Liver (tissue), 4 donors: ENCODE results near the gene EOLA1. TPM values are rescaled to one million over a fixed set of nuclear protein-coding genes. Genes with fewer than 3 reads are reported as not detected.

ENCODE experiments used
- polyA plus RNA-seq, 2 donors: library from polyadenylated mRNA; stranded (reverse) in 1 of 2; unstranded in 1 of 2; fragments of 200-250 nt in 1 of 2; fragments of >200 nt in 1 of 2; fragmentation: Nextera tagmentation in 1 of 2; extraction: Ambion mirVana in 1 of 2; gene quantifications; one replicate each; pipeline versions ENCODE4 v1.2.1 to v1.2.3, GENCODE V29; 2013 to 2015
- total RNA-seq, 2 donors: library from RNA; depleted of rRNA; stranded (reverse); fragments of >200 nt; gene quantifications; one replicate each; pipeline ENCODE4 v1.2.3, GENCODE V29; 2014
- donor health status: healthy.
- donor health status: healthy.
- donor health status: healthy.

The EOLA1 gene
- total and polyA plus RNA-seq, 4 donors, result 7.5 to 17.2 (median 11.2) TPM

Other genes with a start within 250 kb of the EOLA1 start
- gene IDS, start 35.7 kb upstream of the EOLA1 start, total RNA-seq, result 10 to 100 TPM in 1 of 2 donors, 1 to 10 TPM in 1; 5.3 to 21.9 TPM
- 10 to 100 TPM; 12.3 to 18.4 TPM for gene IDS, start 35.7 kb upstream of the EOLA1 start, polyA plus RNA-seq
- not detected for gene HSFX3, start 8.9 kb downstream of the EOLA1 start, total RNA-seq
- gene HSFX3, start 8.9 kb downstream of the EOLA1 start, polyA plus RNA-seq, result not detected
- not detected for gene MAGEA9B, start 46.4 kb downstream of the EOLA1 start, total RNA-seq
- not detected for gene MAGEA9B, start 46.4 kb downstream of the EOLA1 start, polyA plus RNA-seq
- under 1 TPM in 1 of 2 donors, not detected in 1; 0.09 TPM for gene HSFX2, start 54.3 kb downstream of the EOLA1 start, total RNA-seq
- under 1 TPM; 0.15 to 0.20 TPM for gene HSFX2, start 54.3 kb downstream of the EOLA1 start, polyA plus RNA-seq
- gene TMEM185A, start 90.8 kb downstream of the EOLA1 start, total RNA-seq, result 1 to 10 TPM; 7.3 to 7.5 TPM
- 1 to 10 TPM; 7.9 to 9.8 TPM for gene TMEM185A, start 90.8 kb downstream of the EOLA1 start, polyA plus RNA-seq
- not detected for gene MAGEA11, start 171.0 kb downstream of the EOLA1 start, total RNA-seq
- not detected for gene MAGEA11, start 171.0 kb downstream of the EOLA1 start, polyA plus RNA-seq
- gene HSFX1, start 233.1 kb downstream of the EOLA1 start, total RNA-seq, result under 1 TPM; 0.19 to 0.92 TPM
- under 1 TPM; 0.17 to 0.28 TPM for gene HSFX1, start 233.1 kb downstream of the EOLA1 start, polyA plus RNA-seq
- gene MAGEA9, start 240.9 kb downstream of the EOLA1 start, total RNA-seq, result not detected
- gene MAGEA9, start 240.9 kb downstream of the EOLA1 start, polyA plus RNA-seq, result not detected